Medulla oblongata (tissue), 1 donor: Measurements from ENCODE around the gene PKD1.

Experiments used
- DNase-seq: peaks from one replicate; pipeline ENCODE4 v3.0.0-alpha.2; 2015; ENCODE audit errors: extremely low spot score

PKD1 gene

GRCh38 chr16:2088759-2089358 is 46.8 kb downstream of the PKD1 start:
- no peak for DNase-seq

- no peak for DNase-seq
Measured at GRCh38 chr16:2087748-2088631, 47.7 kb downstream of the PKD1 start.

- DNase-seq, result no peak
Measured at GRCh38 chr16:2086812-2087747, 48.6 kb downstream of the PKD1 start.

GRCh38 chr16:2086106-2086742 is 49.5 kb downstream of the PKD1 start:
- DNase-seq, result no peak

GRCh38 chr16:2085669-2086068 is 50.0 kb downstream of the PKD1 start:
- DNase-seq, result no peak

- DNase-seq, result no peak
Measured at GRCh38 chr16:2084895-2085625, 50.6 kb downstream of the PKD1 start.

- DNase-seq, result no peak
Measured at GRCh38 chr16:2083876-2084780, 51.6 kb downstream of the PKD1 start.

GRCh38 chr16:2083409-2083808 is 52.3 kb downstream of the PKD1 start:
- no peak for DNase-seq

GRCh38 chr16:2082983-2083364 is 52.7 kb downstream of the PKD1 start:
- DNase-seq, result no peak

- no peak for DNase-seq
Measured at GRCh38 chr16:2082171-2082982, 53.3 kb downstream of the PKD1 start.

- DNase-seq, result no peak
Measured at GRCh38 chr16:2081201-2082084, 54.3 kb downstream of the PKD1 start.

- DNase-seq, result no peak
Measured at GRCh38 chr16:2079991-2080390, 55.7 kb downstream of the PKD1 start.

GRCh38 chr16:2079311-2079800 is 56.3 kb downstream of the PKD1 start:
- no peak for DNase-seq

- DNase-seq, result no peak
Measured at GRCh38 chr16:2078691-2079090, 57.0 kb downstream of the PKD1 start.

- DNase-seq, result no peak
Measured at GRCh38 chr16:2078096-2078495, 57.6 kb downstream of the PKD1 start.

- no peak for DNase-seq
Measured at GRCh38 chr16:2077696-2078095, 58.0 kb downstream of the PKD1 start.

GRCh38 chr16:2077016-2077415 is 58.7 kb downstream of the PKD1 start:
- DNase-seq, result no peak
